Left renal cortex interstitium (tissue), 4 donors: ENCODE results near the gene TUBGCP6. TPM values are rescaled to one million over a fixed set of nuclear protein-coding genes. Genes with fewer than 3 reads are reported as not detected.
A peak's percentile ranks its signal among the peaks of the same experiment; 100 is the strongest.

Source experiments
- DNase-seq, 4 donors: peaks; one replicate each; pipeline ENCODE4 v3.0.0-alpha.2; 2013; ENCODE audit warnings: low read depth in 4 of 4, low spot score in 2 of 4, missing footprints in 1 of 4
- polyA plus RNA-seq, 4 donors: library from polyadenylated mRNA; unstranded; fragments of 120-200 nt; gene quantifications; one replicate each; pipeline ENCODE4 v1.2.1, GENCODE V29; 2013; ENCODE audit not compliant: insufficient read length in 4 of 4

Gene TUBGCP6
- polyA plus RNA-seq, 4 donors = 25.1 to 54.9 (median 40.5) TPM

GRCh38 chr22:50186761-50187523, 57.9 kb downstream of the TUBGCP6 start:
- DNase-seq = no peak

- DNase-seq = no peak
These were observed 58.6 kb downstream of the TUBGCP6 start for GRCh38 chr22:50186181-50186714.

GRCh38 chr22:50185375-50186087, 59.3 kb downstream of the TUBGCP6 start, which contains the start of gene TRABD:
TRABD (plus strand) TSS chr22:50185913; CDS start chr22:50193061, 7,148 bp downstream.
- peak in 3 of 4 donors; percentile 59 to 73 (median 60) for DNase-seq

GRCh38 chr22:50184902-50185374, 59.9 kb downstream of the TUBGCP6 start:
- DNase-seq = no peak

- no peak for DNase-seq
These were observed 60.6 kb downstream of the TUBGCP6 start for GRCh38 chr22:50184004-50184901.

DNA sequence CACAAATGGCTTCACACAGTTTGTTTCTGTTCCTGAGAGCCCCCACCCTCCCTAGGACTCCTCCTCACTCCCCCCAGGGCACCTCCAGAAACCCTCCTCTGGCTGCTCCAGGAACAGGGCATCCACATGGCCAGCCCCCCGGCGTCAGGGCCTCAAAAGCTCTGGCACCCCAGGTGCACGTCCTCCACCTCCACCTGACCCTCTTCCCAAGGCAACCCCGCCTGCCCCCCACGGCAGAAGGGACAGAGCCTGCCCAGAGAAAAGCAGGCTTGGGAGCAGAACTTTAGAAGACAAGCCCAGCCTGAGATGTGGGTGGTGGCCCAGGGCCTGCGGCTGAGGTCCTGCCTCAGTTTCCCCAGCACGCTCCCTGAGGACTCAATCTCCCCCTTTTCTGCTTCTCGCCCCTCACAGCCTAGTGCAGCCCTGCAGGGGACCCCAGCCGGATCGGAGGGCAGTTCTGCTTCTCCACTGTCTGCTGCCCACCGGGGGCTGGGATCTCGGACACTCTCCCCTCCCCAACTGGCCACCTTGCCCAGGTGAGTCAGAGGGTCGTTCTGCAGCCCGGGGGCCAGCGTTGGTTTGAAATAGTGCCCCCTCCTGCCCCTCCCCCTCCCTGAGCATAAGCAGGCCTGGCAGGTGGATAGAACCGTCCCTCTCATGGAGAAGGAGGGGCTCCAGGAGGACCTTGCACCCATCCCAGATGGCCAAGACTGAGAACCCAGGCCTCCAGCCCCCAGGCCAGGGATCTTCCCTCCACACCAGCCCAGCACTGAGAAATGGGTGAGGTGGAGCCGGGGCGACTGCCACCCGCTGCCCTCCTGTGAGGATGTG, 61.5 kb downstream of the TUBGCP6 start:
- no peak for DNase-seq

DNA sequence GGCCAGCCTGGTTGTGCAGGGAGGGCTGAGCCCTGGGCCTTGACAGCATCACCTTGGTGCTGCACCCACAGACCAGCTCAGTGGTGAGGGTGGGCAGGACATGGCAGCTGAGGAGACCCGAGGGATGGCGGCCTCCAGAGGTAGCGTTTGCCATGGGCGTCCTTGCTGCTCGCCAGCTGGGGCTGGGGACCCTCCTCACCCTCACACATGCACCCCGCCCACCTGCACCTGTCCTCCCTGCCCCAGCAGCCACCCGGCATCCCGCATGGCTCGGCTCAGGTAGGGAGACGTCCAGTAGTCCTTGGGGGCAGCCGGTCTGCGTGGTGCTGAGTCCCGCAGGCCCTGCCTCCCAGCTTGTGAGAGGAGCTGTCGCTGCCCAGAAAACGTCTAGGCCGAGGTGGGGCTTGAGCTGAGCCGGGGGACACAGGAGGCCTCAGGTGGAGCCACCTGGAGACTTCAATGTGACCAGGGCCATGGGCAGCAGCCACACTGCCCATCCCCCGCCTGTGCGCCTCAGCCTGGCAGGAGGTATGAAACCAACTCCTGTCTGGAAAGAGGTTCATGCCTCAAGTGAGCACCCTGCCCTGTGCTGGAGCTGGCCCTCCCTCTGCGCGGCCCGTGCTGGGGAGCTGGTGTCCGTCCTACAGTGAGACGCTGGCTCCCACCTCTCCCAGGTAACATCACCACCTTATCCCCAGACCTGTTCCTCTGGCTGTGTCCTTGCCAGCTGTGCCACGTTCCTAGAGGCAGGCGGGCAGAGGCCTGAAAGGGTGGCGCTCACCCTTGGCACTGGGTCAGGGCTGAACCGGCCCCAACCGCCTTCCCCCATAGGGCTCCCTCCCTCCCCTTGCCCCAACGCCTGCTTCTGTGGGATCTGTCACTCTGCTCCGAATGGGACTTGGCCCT, 62.4 kb downstream of the TUBGCP6 start:
- DNase-seq = no peak

- no peak for DNase-seq
These were observed 63.9 kb downstream of the TUBGCP6 start for GRCh38 chr22:50180727-50181521.

DNA sequence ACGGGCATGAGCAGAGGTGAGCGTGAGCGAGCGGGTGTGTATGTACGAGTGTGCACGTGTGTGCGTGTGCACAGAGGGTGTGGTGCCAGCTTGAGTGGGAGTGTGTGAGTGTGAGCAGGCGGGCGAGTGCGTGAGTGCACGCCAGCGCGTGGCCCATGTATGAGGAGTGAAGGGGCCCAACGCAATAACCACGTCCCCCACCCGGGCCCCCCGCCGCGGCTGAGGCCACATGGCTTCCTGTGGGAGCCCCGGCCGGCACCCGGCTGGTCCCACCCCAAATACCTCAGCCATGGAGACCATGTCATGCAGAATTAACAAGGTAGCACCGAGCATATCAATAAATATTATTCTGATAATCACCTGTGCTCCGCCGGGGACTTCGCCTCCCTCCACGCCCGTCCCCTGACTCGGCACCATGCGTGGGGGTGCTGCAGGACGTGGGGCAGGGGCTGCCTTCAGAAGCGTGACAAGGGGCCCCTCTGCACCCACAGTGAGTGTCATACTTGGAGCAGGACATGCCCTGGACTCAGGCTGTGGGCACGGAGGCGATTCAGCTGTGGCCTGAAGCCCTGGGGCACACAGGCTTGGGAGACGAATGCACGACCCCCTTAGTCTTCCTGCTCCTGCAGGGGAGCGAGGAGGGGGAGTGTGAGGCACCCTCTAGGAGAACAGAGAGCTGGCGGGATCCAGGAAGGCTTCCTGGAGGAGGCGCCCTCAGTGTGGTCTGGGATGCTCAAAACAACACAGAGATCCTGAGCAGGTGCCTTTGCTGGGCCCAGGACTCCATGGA, 64.7 kb downstream of the TUBGCP6 start:
- DNase-seq = no peak

DNA sequence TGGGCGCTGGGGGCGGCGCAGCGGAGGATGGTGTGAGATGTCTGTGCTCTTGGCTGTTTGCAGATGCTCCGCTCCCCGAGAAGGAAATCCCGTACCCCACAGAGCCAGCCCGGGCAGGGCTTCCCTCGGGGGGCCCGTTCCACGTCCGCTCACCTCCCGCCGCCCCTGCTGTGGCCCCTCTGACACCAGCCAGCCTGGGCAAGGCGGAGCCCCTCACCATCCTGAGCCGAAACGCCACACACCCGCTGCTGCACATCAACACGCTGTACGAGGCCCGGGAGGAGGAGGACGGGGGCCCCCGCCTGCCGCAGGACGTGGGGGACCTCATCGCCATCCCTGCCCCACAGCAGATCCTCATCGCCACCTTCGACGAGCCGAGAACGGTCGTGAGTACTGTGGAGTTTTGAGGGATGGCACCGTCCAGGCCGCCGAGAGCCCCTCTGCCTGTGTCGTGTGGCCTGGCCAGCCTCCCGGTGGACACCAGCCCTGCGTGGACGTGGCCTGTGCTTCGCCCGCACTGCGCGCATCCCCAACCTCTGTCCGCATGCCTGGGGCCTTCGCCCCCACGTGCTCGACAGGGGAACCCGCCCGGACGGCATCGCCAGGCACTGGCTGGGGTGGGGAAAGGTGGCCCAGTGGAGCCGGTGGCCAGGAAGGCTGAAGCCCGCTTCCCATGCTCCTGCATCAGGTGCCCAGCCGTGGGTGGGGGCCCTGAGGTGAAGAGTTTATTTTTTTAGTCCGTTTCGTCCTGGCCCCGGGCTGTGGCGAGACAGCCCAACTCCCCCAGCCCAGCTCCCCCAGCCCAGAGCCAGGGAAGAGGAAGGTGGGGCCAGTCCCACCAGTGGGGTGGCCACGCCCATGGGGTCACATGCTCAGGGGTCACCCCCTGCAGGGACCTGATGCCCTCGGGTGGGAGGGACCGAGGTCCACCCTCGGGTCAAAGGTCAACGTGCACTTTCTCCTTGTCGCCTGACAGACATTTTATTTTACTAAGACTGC, 65.7 kb downstream of the TUBGCP6 start:
- DNase-seq = no peak

- no peak for DNase-seq
These were observed 66.4 kb downstream of the TUBGCP6 start for GRCh38 chr22:50178471-50178864.

- DNase-seq = no peak
These were observed 67.0 kb downstream of the TUBGCP6 start for GRCh38 chr22:50177537-50178470.

GRCh38 chr22:50176850-50177536, 67.8 kb downstream of the TUBGCP6 start:
- no peak for DNase-seq
